ENCODE data around the gene CEP78.
A peak's percentile ranks its signal among the peaks of the same experiment; 100 is the strongest.

The CEP78 gene

DNA sequence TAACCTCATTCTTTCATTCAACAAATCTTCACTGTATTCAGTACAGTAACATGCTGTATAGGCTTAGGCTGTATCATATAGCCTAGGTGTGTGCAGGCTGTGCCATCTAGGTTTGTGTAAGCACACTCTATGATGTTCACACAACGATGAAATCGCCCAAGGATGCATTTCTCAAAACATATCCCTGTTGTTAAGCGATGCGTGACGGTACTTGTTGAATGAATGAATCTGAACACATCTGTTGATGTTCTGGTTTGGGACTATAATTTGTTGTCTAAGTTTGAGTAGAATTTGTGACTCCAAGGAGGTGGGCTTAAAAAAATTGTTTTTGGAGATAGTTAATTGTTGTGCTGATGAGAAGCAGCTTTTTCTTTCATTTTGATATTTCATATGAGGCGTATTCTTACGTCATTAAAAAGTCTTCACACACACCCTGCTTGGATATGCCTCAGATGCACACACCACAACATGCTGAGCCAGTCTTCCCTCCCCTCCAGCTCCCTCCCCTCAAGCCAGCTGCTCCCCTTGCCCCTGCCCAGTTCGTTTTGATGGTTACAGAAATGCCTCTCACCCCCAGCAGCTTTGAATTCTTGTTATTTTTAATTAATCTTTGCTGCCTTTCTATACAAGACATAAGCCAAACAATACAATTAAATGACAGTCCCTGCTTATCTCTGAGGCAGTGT, 55.5 kb downstream of the CEP78 start:
- no peak for DNase-seq

DNA sequence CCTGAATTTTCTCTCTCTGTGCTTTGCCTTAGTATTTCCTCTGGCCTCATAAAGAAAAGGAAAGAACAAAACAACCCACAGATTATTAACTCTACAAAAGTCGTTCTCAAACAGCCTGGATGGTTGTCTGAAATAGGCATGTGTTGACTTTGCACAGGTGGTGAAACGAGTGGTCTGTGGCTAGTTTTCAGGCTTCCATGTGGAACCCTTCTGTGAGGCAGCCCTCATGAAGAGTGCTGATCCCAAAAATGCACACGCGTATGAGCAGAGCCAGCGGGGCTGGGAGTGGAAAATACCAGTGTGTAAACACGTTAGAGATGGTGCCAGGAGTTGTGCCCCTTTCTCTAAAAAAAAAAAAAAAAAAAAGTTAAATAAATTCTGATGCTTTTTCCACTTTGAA, 56.2 kb downstream of the CEP78 start:
- no peak for DNase-seq

DNA sequence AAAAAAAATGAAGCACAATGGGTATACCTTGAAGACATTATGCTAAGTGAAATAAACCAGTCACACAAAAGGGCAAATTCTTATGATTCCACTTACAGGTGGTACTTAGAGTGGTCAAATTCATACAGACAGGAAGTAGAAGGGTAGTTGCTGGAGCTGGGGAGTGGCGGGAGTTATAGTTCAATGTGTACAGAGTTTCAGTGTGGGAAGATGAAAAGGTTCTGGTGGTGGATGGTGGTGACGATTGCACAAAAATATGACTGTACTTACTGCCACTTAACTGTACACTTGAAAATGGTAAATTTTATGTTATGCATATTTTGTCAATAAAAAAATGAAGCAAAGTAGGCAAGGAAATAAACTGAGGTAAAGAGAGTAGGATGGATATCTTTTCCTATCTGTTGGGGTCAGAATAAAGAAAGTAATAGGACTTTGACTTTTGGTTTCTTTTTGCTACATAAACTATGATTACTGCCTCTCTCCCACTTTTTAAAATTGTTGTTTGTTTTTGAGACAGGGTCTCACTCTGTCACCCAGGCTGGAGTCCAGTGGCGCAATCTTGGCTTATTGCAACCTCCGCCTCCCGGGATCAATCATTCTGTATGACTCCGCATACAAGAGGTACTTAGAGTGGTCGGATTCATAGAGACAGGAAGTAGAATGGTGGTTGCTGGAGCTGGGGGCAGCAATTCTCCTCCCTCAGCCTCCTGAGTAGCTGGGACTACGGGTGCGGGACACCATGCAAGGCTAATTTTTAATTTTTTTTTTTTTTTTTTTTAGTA, 57.0 kb downstream of the CEP78 start:
- DNase-seq = no peak

DNA sequence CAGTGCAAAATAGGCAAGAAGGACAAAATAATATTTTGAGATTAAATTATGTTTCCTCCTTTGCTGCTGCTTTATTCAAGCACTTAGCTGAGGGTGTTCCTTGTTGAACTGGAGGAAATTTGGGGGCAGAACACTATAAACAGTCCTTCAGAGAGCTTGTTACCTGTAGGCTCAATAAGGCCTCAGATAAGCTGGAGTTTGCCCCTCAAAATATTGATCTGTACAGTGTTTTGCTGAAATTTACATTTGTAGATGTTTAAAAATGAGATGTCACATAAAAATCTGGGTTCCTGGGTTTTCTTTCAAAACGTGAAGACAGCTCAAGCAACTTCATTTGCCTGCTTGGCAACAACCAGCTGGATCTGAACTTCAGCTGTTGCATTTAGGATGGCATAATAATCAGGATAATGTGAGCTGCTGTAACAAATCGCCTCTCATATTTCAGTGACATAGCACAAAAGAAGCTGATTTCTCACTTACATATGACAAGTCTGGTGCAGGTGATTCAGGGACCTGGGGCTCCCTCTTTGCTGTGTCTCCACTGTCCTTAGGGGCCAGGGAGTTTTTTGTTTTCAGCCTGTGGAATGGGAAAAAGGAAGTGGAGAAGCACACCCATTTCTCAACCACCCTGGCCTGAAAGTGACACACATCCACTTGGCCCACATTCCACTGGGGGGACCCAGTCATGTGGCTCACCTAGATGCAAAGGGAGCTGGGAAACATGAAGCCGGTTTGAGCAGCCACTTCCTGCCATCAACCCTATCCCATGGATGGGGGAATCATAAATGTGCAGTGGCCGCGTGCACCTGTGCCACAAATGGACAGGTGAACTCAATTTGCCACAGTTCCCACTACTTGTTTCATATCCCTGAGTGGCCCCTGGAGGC, 58.7 kb downstream of the CEP78 start:
- no peak for DNase-seq

DNA sequence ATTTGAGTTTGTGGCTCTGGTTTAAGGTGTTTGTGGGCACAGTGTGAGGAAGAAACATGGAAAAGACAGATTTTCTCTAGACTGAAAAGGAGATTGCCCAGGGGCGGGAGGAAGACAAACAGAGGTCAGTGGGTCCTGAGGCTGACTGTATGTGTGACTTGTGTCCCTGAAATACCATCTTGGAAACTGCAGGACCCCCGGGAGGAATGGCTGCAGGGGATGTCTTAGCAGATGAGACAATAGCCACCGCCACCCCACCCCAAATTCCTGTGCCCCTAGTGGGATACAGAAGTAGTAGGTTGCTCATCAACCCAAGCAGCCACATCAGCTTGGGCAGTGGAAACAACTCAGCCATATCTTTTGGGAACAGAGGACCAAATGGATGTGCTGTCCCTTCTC, 59.3 kb downstream of the CEP78 start:
- no peak for DNase-seq

DNA sequence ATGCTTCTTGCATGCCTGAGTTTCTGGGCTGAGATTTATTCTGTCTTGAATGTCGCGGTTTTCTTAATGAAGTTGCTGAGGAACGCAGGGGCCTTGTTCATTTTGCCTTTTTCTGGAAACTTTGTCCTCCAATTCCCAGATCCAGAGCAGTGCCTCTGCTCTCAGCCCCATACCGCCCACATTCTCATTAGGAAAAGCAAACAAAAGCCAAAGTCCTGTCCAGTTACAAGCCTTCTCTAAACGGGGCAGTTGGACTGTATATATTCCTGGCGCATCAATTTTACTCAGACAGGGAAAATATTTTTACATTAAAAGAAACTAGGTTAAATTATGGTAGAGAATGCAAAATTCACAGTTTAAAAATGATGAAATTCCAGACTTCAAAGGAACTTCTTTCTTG, 59.9 kb downstream of the CEP78 start:
- DNase-seq = no peak

DNA sequence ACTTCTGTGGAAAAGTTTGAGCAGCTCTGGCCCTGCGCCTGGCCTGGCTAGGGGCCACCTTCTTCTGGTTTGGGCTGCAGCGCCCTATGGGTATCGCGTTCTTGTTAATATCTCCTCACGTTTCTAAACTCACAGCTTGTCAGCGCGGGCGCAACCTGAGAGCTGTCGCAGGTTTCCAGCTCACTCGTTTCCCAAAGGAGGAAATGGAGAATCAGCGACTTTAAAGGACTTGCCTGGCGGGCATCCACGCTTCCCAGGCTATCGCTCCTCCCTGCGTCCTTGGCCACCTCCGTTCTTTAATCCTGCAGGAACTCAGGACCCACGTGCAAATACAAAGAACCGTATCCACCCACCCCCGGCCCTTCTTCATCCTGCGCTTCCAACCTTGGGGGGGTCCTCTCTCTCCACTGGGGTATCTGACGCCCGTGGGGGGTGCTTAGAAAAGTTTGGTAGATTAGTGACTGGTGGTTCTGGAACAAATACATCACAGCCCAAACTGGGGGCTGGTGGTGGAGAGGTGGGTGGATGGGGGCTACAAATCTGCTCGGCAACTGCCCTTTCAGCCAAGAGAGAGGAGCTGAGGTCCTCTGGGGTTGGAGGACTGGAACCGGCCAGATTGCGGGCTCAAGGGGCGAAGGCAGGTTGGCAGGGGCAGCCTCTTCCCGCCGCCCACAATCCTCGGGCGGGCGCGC, 60.5 kb downstream of the CEP78 start:
- DNase-seq = peak; percentile 37

DNA sequence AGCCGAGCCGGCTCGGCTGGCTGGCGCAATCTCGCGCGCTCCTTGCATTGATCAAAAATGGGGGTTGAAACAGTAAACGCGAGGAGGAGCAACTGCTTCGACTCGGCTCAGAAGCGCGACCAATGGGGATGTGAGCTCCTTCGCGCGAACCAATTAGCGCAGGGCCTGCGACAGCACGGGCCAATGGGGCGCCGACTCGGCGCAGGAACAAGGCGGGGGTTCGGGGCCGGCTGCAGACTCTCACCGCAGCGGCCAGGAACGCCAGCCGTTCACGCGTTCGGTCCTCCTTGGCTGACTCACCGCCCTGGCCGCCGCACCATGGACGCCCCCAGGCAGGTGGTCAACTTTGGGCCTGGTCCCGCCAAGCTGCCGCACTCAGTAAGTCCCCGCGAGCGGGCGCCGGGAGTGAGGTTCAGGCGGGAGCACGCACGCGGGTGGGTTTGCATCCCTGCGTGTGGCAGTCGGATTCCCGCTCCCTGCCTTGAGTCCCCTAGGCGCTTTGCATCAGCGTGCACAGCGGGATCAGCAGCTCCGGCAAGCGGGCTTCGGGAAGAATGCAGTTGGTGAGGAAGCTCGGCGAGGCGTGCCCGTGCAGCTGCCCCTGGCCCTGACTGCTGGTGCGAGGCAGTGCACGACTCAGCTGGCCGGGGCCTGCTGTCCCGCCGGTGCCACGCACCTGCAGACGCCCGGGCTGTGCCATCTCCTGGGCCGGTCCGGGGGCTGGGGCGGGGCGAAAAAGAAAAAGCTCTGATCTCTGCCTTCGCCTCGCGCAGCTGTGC, 61.2 kb downstream of the CEP78 start, which contains the start of gene PSAT1:
Gene PSAT1, plus strand, starts transcription at position 233 of the 779 bp plus-strand sequence. Its CDS starts 86 bp downstream, at position 319.
- peak; percentile 88 for DNase-seq

DNA sequence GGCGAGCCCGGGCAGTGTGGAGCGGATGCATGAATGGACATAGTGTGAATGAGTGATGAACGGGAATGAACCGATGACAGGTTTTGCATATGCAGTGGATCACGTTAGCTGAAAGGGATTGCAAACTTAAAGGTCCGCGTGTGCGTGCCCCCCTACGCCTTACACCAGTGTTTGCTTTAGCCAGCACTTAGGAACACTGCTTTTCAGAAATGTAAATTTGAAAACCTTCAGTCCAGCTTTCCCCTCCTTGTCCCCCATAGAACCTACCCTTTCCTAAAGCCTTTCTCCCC, 61.7 kb downstream of the CEP78 start:
- DNase-seq = no peak

DNA sequence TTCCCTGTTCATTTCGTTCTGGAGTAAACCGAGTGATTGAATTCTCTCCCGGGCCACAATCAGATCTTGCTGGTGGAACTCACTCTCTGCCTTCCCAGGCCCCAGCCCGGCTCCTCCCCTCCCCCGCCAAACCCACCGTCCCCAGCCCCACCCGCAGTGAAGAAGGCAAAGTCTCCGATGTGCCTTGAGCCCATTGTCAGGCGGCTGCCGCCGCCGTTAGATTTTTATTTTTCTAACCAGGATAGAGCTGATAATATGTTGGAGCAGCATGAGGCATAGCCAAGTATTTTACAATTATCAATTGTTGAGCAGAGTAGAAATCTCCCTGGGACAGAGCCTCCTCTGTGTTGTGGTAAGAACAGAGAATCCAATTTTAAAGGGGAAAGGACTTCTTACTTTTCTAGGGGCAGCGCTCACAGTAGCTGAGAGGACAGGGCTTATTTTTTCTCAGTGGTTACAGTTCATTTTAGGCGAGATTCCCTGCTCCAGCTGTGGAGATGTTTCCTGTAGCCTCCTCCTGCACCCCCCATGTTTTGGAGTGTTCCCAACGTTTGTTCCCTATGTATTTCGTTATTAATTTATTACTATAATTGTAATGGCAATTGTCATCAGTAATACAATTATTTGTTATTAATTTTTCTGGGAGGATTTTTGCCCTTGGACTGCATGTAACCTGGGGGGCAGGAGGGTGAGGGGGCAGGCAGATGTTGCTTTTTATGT, 62.3 kb downstream of the CEP78 start:
- DNase-seq = no peak

DNA sequence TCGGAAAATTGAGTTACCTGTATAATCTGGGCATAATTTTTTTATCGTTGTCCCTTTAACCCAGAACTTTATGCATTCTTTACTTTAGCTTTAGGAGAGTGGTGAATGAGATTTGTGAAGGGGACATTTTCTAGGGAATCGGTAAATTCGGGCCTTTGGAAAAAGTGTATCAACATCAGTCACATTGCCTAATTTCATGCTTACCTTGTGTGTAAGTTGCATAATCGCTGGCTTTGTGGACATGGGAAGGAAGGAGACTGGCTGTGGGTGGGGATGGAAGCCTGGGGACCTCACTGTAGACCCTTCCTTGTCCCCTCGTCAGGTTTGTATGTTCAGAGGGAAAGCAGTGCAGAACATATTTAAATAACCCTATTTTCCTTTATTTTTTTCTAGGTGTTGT, 64.3 kb downstream of the CEP78 start:
- DNase-seq = no peak

DNA sequence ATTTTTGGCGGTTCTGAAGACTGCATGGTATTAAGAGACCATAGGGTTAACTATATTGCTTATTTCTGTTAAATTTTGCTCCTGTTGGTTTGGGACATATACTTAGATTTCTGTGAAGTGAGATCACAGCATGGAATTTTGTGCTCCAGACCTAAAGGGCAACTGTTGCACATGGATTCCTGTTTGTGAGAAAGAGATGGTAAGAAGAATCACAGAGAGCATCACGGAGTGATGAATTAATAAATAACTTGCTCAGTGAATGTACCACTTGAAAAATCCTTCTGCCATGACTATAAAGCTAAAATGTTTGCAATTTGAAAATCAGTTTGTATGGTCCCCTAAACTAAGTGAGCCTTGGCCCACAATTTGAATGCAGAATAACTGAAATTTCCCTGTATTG, 65.6 kb downstream of the CEP78 start:
- DNase-seq = no peak

DNA sequence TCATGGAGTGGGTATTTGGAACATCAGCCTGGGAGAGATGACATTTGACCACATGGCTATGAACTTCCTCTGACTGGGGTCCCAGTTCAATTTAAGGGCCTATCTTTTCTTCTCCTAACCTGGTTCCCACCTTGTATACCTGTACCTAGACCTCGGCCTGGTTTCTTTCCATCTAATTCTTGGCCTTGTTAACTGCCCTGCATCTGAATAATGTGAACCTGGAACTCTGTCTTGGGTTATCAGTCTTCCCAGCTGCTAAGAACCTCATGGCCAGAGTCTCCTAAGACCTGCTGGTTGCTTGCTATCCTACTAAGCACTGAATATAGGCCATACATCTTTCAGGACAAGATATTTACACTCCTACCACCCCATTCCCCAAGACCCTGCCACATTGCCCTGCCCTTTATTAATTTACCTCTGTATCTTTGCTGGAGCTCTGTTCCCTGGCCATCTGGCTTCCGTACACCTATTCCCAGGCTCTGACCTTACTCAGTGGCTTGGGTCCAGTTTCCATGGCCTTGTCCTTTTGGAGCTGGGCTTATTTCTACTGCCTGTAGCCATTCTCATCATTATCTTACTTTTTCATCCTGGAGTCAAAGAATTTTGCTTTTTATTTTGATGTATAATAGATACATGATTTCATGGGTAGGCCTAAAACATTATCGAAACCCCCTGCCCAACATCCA, 67.6 kb downstream of the CEP78 start:
- no peak for DNase-seq

DNA sequence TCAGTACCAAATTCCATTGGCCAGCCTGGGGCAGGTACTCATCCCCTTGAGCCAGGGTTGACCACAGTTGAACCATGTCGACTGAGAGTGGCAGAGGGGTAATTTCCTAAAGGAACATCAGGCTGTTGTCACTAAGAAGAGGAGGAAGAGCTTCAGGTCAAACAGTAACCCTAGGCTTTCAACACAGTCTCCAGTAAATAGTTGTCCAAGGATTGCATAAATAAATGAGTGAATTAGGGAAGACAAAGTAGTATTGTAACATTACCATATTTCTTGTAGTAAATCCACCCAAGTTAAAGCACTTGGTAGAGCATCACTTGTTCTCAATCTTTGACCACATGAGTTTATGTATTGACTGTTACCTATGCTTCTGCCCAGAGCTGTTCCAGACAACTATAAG, 68.5 kb downstream of the CEP78 start:
- DNase-seq = no peak

DNA sequence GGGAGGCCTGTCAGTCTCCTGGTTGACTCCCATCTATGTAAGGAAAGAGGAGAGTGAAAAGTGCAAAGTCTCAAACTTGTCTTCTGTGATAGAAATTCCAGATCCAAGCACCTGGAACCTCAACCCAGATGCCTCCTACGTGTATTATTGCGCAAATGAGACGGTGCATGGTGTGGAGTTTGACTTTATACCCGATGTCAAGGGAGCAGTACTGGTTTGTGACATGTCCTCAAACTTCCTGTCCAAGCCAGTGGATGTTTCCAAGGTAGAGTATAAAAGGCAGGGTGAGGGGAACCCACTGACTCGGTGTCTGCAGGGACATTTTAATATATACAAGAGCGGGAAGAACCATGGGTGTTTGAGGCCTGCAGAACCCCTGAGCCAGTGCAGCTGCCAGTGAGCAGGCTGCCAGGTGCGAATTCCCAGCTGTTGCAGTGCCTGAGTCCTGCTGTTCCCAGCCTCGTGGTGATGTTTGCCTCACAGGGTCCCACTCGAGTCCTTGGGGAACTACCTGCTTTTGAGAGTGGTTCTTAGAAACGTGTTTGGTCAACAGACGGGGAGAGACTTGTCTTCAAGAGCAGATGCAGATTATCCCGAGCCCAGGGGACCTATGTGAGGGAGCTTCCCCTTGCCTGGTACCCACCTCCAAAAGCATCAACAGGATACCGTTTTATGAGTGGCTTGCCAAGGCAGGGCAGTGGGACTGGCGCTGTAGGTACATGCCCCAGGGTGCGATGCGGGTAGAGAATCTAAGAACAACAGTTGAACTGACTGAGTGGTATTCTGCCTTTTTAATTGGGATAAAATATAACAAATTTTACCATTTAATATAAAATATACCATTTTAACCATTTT, 70.6 kb downstream of the CEP78 start:
- no peak for DNase-seq

DNA sequence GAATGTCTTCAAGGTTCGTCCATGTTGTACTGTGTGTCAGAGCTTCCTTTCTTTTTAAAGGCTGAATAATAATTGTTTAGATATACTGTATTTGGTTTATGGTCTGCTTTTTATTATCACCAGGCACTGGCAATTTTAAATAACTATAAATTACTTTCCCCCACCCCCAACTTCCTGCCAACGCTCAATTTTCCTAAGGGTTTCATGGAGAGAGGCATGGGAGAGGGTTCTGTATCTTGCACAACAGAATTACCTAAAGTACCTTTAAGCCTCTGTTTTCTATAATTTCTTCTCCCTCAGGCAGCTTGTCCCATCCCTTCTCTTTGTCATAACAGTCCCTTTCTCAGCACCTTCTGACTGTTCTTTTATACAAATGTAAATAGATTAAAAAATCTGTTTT, 71.5 kb downstream of the CEP78 start:
- no peak for DNase-seq

DNA sequence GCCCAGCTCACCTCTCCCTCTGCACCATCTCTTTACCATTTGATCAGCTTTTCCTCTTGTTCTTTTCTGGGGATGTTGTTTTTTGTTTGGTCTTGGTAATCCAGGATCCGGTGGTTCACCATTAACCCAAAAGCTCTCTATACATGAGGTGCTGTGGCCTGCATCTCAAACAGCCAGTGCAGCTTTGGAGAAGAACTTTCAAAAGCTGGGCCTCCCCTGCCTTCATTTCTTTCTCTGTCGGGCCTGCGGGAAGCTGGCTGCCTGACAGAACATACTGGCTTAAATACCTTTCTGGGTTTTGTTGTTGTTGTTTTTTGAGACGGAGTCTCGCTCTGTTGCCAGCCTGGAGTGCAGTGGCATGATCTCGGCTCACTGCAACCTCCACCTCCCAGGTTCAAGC, 73.2 kb downstream of the CEP78 start:
- no peak for DNase-seq

DNA sequence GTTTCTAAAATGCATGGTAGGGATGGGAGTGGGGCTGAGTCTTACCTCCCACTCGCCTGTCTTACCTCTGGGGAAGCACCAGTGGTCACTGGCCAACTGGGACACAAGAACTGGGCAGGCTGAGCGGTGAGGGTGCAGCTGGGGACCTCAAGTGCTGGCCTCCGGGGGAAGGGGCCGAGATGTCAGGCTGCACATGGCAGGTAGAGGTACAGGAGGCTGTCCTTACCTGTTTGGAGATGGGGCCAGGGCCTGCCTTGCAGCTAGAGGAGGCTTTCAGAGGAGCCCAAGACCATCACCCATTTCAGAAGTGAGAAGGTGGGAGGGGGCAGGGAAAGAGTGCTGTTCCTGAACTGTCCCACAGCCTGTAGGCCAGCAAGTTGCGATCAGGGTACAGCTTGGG, 75.2 kb downstream of the CEP78 start:
- no peak for DNase-seq

DNA sequence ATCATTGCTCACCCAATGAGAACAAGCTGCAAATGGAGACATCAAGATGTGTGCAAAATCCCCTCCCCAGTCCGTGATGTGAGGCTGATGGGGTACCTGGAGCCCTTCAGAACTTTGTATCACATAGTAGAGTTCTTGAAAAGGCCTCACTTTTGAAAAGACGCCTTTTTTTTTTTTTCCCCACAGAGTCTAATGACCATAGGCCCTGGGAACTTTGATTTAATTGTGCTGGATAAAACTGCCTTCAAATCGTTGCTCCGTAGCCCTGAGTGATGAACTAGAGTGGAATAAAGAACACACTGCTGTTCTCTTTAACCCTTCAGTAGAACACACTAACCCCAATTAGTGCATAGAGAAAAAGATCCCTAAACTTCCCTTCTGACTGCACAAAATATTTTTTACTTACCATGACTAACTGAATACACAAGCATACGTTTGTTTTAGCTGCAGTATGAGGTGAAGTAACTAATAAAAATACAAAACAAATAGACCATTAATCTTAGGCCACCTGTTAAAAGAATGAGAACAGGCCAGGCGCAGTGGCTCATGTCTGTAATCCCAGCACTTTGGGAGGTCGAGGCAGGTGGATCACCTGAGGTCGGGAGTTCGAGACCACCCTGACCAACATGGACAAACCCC, 76.1 kb downstream of the CEP78 start:
- no peak for DNase-seq

DNA sequence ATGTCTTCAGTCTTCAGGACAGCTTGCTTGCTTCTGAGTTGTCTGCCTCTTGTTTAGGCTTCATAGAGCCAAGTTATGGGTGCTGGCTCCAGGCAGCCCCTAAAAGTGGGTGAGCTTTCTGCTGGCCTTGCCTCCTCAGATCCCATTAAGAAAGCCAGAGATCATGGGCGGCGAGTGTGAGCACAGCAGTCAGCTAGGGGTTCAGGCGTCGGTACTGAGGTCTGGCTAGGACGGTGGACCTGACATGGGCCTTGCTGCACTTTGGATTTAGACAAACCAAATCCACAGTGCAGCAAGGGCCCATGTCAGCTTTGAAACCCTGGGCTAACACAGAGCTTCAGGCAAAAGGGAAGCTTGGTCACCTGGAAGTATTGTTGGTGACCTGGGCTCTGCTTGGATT, 78.7 kb downstream of the CEP78 start:
- DNase-seq = no peak

Data from RPMI8226 (cell line).